Adrenal gland (tissue), 5 donors: ENCODE results near the gene RAI2.

ENCODE experiments used
- POLR2A ChIP-seq, 2 donors: fragments of 450-650 bp; IDR thresholded peaks; one replicate each; pipeline ENCODE4 v1.6.1; 2017; ENCODE audit warnings: antibody characterized with exemption in 2 of 2, mild to moderate bottlenecking in 2 of 2, moderate library complexity in 1 of 2
- TF ChIP-seq, protein P1 (sequence below), 6 experiments: fragments of 450-650 bp in 4 of 6; fragments of 200-600 bp in 2 of 6; sonication (generic) in 1 of 6; IDR thresholded peaks; 1 replicate in 5 of 6; 2 replicates in 1 of 6; pipeline versions ENCODE4 v1.5.1 to v1.8.0; 2016 to 2021; ENCODE audit warnings: antibody characterized with exemption in 6 of 6, mild to moderate bottlenecking in 2 of 6, moderate library complexity in 1 of 6
- donor health status: DM: no; HTN: no; CAD: no.

DNA sequence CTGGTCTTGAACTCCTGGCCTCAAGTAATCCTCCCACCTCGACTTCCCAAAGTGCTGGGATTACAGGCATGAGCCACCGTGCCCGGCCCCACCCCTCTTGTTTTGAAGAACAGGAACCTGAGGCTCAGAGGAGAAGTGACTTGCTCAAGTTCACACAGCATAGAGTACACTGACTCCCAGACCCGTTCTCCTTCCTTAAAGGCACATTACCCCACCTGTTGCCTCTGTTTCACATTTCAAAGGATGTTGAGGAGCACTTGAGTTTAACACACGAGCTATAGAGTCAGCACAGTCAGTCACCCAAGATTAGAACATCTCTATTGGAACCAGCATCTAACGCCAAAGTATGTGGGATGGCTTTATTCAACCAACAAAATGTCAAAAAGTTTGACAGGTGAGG, 51.1 kb downstream of the RAI2 start:
- TF ChIP-seq, protein P1, sequence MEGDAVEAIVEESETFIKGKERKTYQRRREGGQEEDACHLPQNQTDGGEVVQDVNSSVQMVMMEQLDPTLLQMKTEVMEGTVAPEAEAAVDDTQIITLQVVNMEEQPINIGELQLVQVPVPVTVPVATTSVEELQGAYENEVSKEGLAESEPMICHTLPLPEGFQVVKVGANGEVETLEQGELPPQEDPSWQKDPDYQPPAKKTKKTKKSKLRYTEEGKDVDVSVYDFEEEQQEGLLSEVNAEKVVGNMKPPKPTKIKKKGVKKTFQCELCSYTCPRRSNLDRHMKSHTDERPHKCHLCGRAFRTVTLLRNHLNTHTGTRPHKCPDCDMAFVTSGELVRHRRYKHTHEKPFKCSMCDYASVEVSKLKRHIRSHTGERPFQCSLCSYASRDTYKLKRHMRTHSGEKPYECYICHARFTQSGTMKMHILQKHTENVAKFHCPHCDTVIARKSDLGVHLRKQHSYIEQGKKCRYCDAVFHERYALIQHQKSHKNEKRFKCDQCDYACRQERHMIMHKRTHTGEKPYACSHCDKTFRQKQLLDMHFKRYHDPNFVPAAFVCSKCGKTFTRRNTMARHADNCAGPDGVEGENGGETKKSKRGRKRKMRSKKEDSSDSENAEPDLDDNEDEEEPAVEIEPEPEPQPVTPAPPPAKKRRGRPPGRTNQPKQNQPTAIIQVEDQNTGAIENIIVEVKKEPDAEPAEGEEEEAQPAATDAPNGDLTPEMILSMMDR (IDR thresholded peaks at IDR 0.05), result no peak
- TF ChIP-seq POLR2A (IDR thresholded peaks at IDR 0.05), result no peak
